ENCODE results near the gene STPG3. TPM values are rescaled to one million over a fixed set of nuclear protein-coding genes. Genes with fewer than 3 reads are reported as not detected.

STPG3 gene
- total RNA-seq, 1 donor from 2014 or later = not detected

- DNase-seq (ENCODE audit: low read depth) = no peak
- TF ChIP-seq CTCF (conservative IDR thresholded peaks at IDR 0.05; ENCODE audit: low read depth, low read length) = peak; percentile 86
- no peak within 1 kb of the TSS for H3K4me3 ChIP-seq (ENCODE audit: low read depth, low read length)
These were observed 23.8 kb upstream of the STPG3 start, which contains the start of gene RNF224 for GRCh38 chr9:137227054-137227852. RNF224 (plus strand) TSS chr9:137227502; CDS start chr9:137228336, 834 bp downstream.

- DNase-seq (ENCODE audit: low read depth) = no peak
- no peak for TF ChIP-seq CTCF (conservative IDR thresholded peaks at IDR 0.05; ENCODE audit: low read depth, low read length)
These were observed 23.1 kb upstream of the STPG3 start for GRCh38 chr9:137227853-137228505.

GRCh38 chr9:137228506-137228967 is 22.5 kb upstream of the STPG3 start:
- H3K4me3 ChIP-seq (ENCODE audit: low read depth, low read length) = no peak overlapping the region
- no peak for TF ChIP-seq CTCF (conservative IDR thresholded peaks at IDR 0.05; ENCODE audit: low read depth, low read length)
- DNase-seq (ENCODE audit: low read depth) = no peak

More at GRCh38 chr9:137227853-137228505, 23.1 kb upstream of the STPG3 start:
- H3K4me3 ChIP-seq (ENCODE audit: low read depth, low read length) = no peak overlapping the region

- no peak for DNase-seq (ENCODE audit: low read depth)
- TF ChIP-seq CTCF (conservative IDR thresholded peaks at IDR 0.05; ENCODE audit: low read depth, low read length) = no peak
- H3K4me3 ChIP-seq (ENCODE audit: low read depth, low read length) = no peak overlapping the region
These were observed 21.9 kb upstream of the STPG3 start for GRCh38 chr9:137228968-137229896.

- no peak for TF ChIP-seq CTCF (conservative IDR thresholded peaks at IDR 0.05; ENCODE audit: low read depth, low read length)
- DNase-seq (ENCODE audit: low read depth) = no peak
- H3K4me3 ChIP-seq (ENCODE audit: low read depth, low read length) = no peak overlapping the region
These were observed 21.0 kb upstream of the STPG3 start for GRCh38 chr9:137229903-137230704.
